Trophoblast cell (in vitro differentiated cells and primary cell): ENCODE measurements around the gene PCGF2.

Experiments used
- DNase-seq, 2 donors: peaks; one replicate each; pipeline ENCODE4 v3.0.0-alpha.2; 2016
- H2AFZ ChIP-seq: 2 replicates; pipeline ENCODE4 v1.6.1; 2013; ENCODE audit warnings: low read length, moderate library complexity, mild to moderate bottlenecking; ENCODE audit not compliant: insufficient read depth, poor library complexity
- H2AK5ac ChIP-seq: 2 replicates; pipeline ENCODE4 v1.6.1; 2013; ENCODE audit warnings: mild to moderate bottlenecking, low read length
- H2BK120ac ChIP-seq: 2 replicates; pipeline ENCODE4 v1.6.1; 2013; ENCODE audit warnings: low read length, mild to moderate bottlenecking, moderate library complexity; ENCODE audit not compliant: insufficient read depth, poor library complexity
- H2BK12ac ChIP-seq: 2 replicates; pipeline ENCODE4 v1.6.1; 2013; ENCODE audit warnings: mild to moderate bottlenecking, low read length, moderate library complexity
- H2BK5ac ChIP-seq: 2 replicates; pipeline ENCODE4 v1.6.1; 2013; ENCODE audit warnings: low read length, low read depth, moderate library complexity, mild to moderate bottlenecking; ENCODE audit not compliant: poor library complexity
- H3K14ac ChIP-seq: 2 replicates; pipeline ENCODE4 v1.6.1; 2013; ENCODE audit warnings: mild to moderate bottlenecking, low read length
- H3K18ac ChIP-seq: 2 replicates; pipeline ENCODE4 v1.6.1; 2013; ENCODE audit warnings: mild to moderate bottlenecking, low read length
- H3K23ac ChIP-seq: 2 replicates; pipeline ENCODE4 v1.6.1; 2013; ENCODE audit warnings: low read length
- H3K27ac ChIP-seq: 2 replicates; pipeline ENCODE4 v1.5.1; 2013; ENCODE audit warnings: low read depth, mild to moderate bottlenecking, inconsistent platforms, low read length, moderate library complexity
- H3K27me3 ChIP-seq: 2 replicates; pipeline ENCODE4 v1.6.1; 2013; ENCODE audit warnings: inconsistent platforms, mild to moderate bottlenecking, low read length, moderate library complexity; ENCODE audit not compliant: insufficient read depth
- H3K36me3 ChIP-seq, 2 experiments: 1 replicate in 1 of 2; 2 replicates in 1 of 2; pipeline ENCODE4 v1.6.1; 2013; ENCODE audit warnings: low read length in 2 of 2, mild to moderate bottlenecking in 2 of 2, moderate library complexity in 1 of 2; ENCODE audit not compliant: insufficient read depth in 2 of 2, control insufficient read depth in 1 of 2
- H3K4ac ChIP-seq: 2 replicates; pipeline ENCODE4 v1.6.1; 2013; ENCODE audit warnings: low read depth, mild to moderate bottlenecking, low read length, moderate library complexity
- H3K4me1 ChIP-seq, 2 experiments: 1 replicate in 1 of 2; 2 replicates in 1 of 2; pipeline ENCODE4 v1.6.1; 2013; ENCODE audit warnings: low read length in 2 of 2, mild to moderate bottlenecking in 2 of 2, moderate library complexity in 1 of 2; ENCODE audit not compliant: insufficient read depth in 2 of 2, control insufficient read depth in 1 of 2
- H3K4me2 ChIP-seq: 2 replicates; pipeline ENCODE4 v1.6.1; 2013; ENCODE audit warnings: inconsistent platforms, mild to moderate bottlenecking, low read length, moderate library complexity
- H3K4me3 ChIP-seq: 2 replicates; pipeline ENCODE4 v1.5.1; 2013; ENCODE audit warnings: mild to moderate bottlenecking, low read depth, low read length, inconsistent platforms
- H3K79me1 ChIP-seq: one replicate; pipeline ENCODE4 v1.6.1; 2013; ENCODE audit warnings: low read length
- H3K79me2 ChIP-seq: 2 replicates; pipeline ENCODE4 v1.6.1; 2013; ENCODE audit warnings: low read length, mild to moderate bottlenecking; ENCODE audit not compliant: control insufficient read depth, insufficient read depth, poor library complexity
- H3K9ac ChIP-seq: 2 replicates; pipeline ENCODE4 v1.6.1; 2013; ENCODE audit warnings: mild to moderate bottlenecking, low read length
- H3K9me3 ChIP-seq: 2 replicates; pipeline ENCODE4 v1.6.1; 2013; ENCODE audit warnings: low read depth, mild to moderate bottlenecking, control low read depth, inconsistent platforms, low read length; ENCODE audit not compliant: insufficient read depth
- H4K12ac ChIP-seq: 2 replicates; pipeline ENCODE4 v1.6.1; 2013; ENCODE audit warnings: low read depth, mild to moderate bottlenecking, low read length, moderate library complexity
- H4K8ac ChIP-seq: 2 replicates; pipeline ENCODE4 v1.6.1; 2013; ENCODE audit warnings: low read depth, mild to moderate bottlenecking, low read length, moderate library complexity
- H4K91ac ChIP-seq: one replicate; pipeline ENCODE4 v1.6.1; 2013; ENCODE audit warnings: low read depth, mild to moderate bottlenecking, low read length, moderate library complexity
- WGBS: extraction: QIAGEN DNeasy Blood & Tissue Kit; methylation state at CpG from one replicate; pipeline ENCODE4 v1.1.7; 2013; ENCODE audit warnings: missing lambda C conversion rate; ENCODE audit not compliant: insufficient read length, insufficient coverage; ENCODE audit errors: extremely low coverage; 5-methylcytosine and 5-hydroxymethylcytosine counted together

The PCGF2 gene

DNA sequence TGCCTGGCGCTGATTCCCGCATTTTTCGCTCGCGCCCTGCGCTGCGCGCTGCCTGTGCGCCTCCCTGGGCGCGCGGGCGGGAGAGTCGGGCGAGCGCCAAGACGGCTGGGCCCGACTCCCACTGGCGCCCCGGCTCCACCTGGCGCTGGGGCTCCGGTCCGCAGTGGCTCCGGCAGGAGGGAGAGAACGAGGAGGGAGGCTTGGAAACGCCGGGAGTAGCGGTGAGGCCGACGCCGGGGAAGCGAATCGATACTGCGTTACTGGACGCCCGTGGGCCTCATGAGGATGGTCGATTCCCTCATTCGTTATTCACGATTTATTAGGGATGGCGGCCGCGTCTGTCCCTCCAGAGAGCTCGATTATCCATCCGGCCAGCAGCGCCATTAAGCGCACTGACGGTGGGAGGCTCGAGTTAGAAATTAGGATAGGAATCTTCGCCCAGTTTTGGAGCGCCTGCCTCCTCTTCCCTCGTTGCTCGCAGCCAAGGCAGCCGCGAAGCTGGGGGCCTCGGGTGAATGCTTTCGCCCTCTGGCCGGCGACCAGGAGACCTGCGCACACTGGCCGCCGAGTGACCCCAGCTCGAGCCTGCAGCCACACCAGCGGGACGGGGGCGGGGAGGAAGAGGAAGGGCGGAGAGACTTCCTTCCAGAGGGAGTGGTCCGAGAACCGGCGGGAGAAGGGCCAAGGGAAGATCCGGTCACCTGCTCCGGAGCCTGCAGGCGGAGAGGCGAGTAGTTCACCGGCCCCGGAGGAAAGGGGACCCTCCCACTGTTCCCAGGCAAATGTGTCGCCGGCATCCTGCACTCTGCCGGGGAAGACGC is 1.3 kb upstream of the PCGF2 start:
- Histone ChIP-seq H2BK12ac (peak overlapping the region; percentile 8), H3K79me1 (peaks cover 30% of the 10 kb centered on the region), H3K4me2 (peak overlapping the region; percentile 89), H3K27me3 (no peaks in the 10 kb centered on the region), H3K14ac (peak overlapping the region; percentile 87), H3K18ac (peak overlapping the region; percentile 71), H2AFZ (peak overlapping the region; percentile 74), H3K9ac (peak overlapping the region; percentile 71), H3K4ac (peak overlapping the region; percentile 30), H3K4me3 (peak overlapping the region; percentile 70), H4K8ac (peak overlapping the region; percentile 82), H3K79me2 (peaks cover 39% of the 10 kb centered on the region), H3K9me3 (no peaks in the 10 kb centered on the region), H4K91ac (peak overlapping the region; percentile 81), H3K27ac (peak overlapping the region; percentile 80), H2BK120ac (peak overlapping the region; percentile 48), H3K4me1 (peaks cover 15 to 24% of the 10 kb centered on the region in 2 experiments), H3K23ac (no peak overlapping the region), H4K12ac (peak overlapping the region; percentile 64), H3K36me3 (peaks cover 7 to 8% of the 10 kb centered on the region in 2 experiments), H2AK5ac (peak overlapping the region; percentile 34), H2BK5ac (peak overlapping the region; percentile 23)
- DNase-seq: peak; percentile 42 to 52
- no CpG with 5 or more reads among the region's 79 CpGs for WGBS

DNA sequence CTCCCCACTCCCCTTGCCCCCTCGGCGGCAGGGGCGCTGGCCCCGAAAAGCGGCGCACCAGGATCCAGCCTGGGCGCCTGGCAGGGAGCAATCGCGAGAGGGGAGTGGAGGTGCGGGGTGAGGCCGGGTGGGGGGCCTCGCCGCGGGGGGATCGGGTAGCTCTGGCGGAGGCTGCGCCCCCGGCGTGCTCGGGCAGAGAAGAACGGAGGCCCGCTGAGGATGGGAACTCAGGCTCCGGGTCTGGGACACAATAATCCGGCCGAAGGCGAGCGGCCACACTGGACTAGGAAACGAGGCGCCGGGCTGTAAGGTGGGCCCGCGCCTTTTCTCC is 721 bp upstream of the PCGF2 start:
- peak overlapping the region; percentile 70 for H3K4me3 ChIP-seq
- peak overlapping the region; percentile 89 for H3K4me2 ChIP-seq
- no peak overlapping the region for H2BK5ac ChIP-seq
- no peak overlapping the region for H2BK12ac ChIP-seq
- H3K14ac ChIP-seq: peak overlapping the region; percentile 87
- DNase-seq: no peak
- peak overlapping the region; percentile 71 for H3K9ac ChIP-seq
- H3K18ac ChIP-seq: peak overlapping the region; percentile 71
- peak overlapping the region; percentile 81 for H4K91ac ChIP-seq
- no peaks in the 10 kb centered on the region for H3K9me3 ChIP-seq
- H2BK120ac ChIP-seq: peak overlapping the region; percentile 48
- H3K79me1 ChIP-seq: peaks cover 30% of the 10 kb centered on the region
- H3K27ac ChIP-seq: peak overlapping the region; percentile 80
- H3K4me1 ChIP-seq: peaks cover 15 to 26% of the 10 kb centered on the region in 2 experiments
- H3K36me3 ChIP-seq: peaks cover 2 to 6% of the 10 kb centered on the region in 2 experiments
- H3K79me2 ChIP-seq: peaks cover 39% of the 10 kb centered on the region
- H4K8ac ChIP-seq: peak overlapping the region; percentile 82
- H3K23ac ChIP-seq: no peak overlapping the region
- H3K27me3 ChIP-seq: no peaks in the 10 kb centered on the region
- peak overlapping the region; percentile 53 for H2AK5ac ChIP-seq
- H4K12ac ChIP-seq: peak overlapping the region; percentile 61
- WGBS: no CpG with 5 or more reads among the region's 32 CpGs
- H2AFZ ChIP-seq: peak overlapping the region; percentile 35
- peak overlapping the region; percentile 50 for H3K4ac ChIP-seq

DNA sequence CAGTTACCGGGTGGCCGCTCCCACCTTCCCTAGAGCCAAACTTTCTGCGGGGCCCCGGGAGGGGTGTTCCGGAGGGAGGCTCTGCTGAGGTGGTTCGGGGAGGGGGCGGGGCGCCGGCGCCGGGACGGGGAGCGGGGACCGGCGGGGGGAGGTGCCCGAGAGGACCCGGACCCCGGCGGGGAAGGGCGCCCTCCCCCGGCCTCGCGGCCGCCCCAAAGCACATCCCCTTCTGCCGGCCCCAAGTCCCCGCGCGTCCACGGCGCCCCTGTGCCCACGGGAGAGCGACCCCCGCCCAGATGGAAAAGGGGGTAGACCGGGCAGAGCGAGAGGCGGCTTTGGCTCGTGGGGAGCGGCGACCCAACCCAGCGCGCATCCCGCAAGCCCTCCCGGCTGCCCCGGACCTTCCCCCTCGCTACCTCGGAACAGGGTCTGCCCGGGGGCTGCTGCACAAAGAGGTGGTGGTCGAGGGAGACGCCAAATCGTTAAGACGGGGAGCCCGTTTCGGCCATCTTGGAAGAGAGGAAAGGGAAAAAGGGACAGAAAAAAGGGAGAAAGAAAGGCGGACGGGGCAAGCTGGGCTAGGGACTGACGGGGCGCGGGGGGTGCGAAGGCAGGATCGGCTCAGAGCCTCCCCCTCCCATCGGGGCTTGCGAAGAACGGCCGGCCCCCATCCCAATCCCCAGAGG is 530 bp downstream of the PCGF2 start:
- peaks cover 13 to 22% of the 10 kb centered on the region in 2 experiments for H3K4me1 ChIP-seq
- no peaks in the 10 kb centered on the region for H3K9me3 ChIP-seq
- H2BK120ac ChIP-seq: peak overlapping the region; percentile 82
- peak overlapping the region; percentile 88 for H4K8ac ChIP-seq
- H3K27me3 ChIP-seq: no peaks in the 10 kb centered on the region
- no peak for DNase-seq
- WGBS: no CpG with 5 or more reads among the region's 64 CpGs
- H3K4ac ChIP-seq: peak overlapping the region; percentile 98
- H3K79me1 ChIP-seq: peaks cover 24% of the 10 kb centered on the region
- H2BK12ac ChIP-seq: peak overlapping the region; percentile 46
- peak overlapping the region; percentile 90 for H2BK5ac ChIP-seq
- H3K14ac ChIP-seq: peak overlapping the region; percentile 98
- H3K4me3 ChIP-seq: peak overlapping the region; percentile 94
- peak overlapping the region; percentile 84 for H3K4me2 ChIP-seq
- H3K9ac ChIP-seq: peak overlapping the region; percentile 89
- peak overlapping the region; percentile 98 for H3K18ac ChIP-seq
- peak overlapping the region; percentile 48 for H2AFZ ChIP-seq
- H3K36me3 ChIP-seq: peaks cover 4 to 5% of the 10 kb centered on the region in 2 experiments
- H4K12ac ChIP-seq: peak overlapping the region; percentile 83
- H2AK5ac ChIP-seq: peak overlapping the region; percentile 93
- H3K23ac ChIP-seq: no peak overlapping the region
- peaks cover 32% of the 10 kb centered on the region for H3K79me2 ChIP-seq
- H3K27ac ChIP-seq: peak overlapping the region; percentile 57
- H4K91ac ChIP-seq: peak overlapping the region; percentile 98

DNA sequence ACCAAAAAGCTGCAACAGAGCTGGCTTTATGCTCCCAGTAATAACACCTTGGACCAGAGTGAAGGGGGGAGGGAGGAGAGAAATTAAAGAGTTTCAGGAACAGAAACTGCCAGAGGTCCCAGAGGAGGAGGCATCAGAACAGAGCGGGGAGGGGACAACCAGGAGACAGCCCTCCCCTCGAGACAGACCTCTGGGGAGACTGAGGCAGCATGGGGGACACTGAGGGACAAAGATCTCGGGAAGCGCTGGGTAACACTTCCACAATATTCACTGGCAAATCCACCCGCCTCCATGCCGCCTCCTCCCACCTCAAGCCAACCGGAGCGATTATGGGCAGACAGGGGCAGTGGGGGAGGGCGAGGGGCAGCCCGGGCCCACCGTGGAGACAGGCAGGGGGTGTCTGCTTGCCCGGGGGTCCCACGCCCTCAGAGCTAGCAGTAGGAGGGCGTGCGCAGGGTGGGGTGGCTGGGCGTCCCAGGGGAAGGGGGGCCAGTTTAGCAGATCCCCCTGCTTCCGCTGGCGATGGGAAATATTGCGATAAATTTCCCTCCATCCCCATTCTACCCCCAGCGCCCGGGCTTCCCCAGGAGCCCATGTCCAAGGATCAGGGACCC is 1.2 kb downstream of the PCGF2 start:
- Histone ChIP-seq H3K18ac (no peak overlapping the region), H3K27ac (no peak overlapping the region), H3K36me3 (peaks cover 8 to 10% of the 10 kb centered on the region in 2 experiments), H2BK12ac (no peak overlapping the region), H2AK5ac (no peak overlapping the region), H2AFZ (no peak overlapping the region), H3K4me1 (peaks cover 13 to 22% of the 10 kb centered on the region in 2 experiments), H3K27me3 (no peaks in the 10 kb centered on the region), H3K4me2 (peak overlapping the region; percentile 84), H3K14ac (peak overlapping the region; percentile 10), H3K23ac (no peak overlapping the region), H3K4me3 (peak overlapping the region; percentile 94), H2BK120ac (no peak overlapping the region), H3K79me1 (peaks cover 22% of the 10 kb centered on the region), H3K9ac (peak overlapping the region; percentile 28), H2BK5ac (no peak overlapping the region), H3K4ac (peak overlapping the region; percentile 22), H3K79me2 (peaks cover 33% of the 10 kb centered on the region), H4K12ac (no peak overlapping the region), H4K8ac (no peak overlapping the region), H3K9me3 (no peaks in the 10 kb centered on the region), H4K91ac (no peak overlapping the region)
- WGBS: no CpG with 5 or more reads among the region's 21 CpGs
- no peak for DNase-seq
